GDM1 (cell line): ENCODE data around the gene SLC6A18.
"Not testable (repeated sequence)": the region's sequence is repeated elsewhere in the genome, so short reads cannot be mapped to it uniquely, and the experiment has no call there.

ENCODE experiments used
- DNase-seq: peaks from one replicate; lab custom pipeline; 2025; lab: John Stamatoyannopoulos, UW

SLC6A18 gene

GRCh38 chr5:1216211-1216917, 8.8 kb upstream of the SLC6A18 start:
- no peak for DNase-seq

GRCh38 chr5:1216918-1217295, 8.3 kb upstream of the SLC6A18 start:
- no peak for DNase-seq

GRCh38 chr5:1217596-1218206, 7.5 kb upstream of the SLC6A18 start:
- DNase-seq: no peak

GRCh38 chr5:1218351-1219080, 6.7 kb upstream of the SLC6A18 start:
- DNase-seq: no peak

- no peak for DNase-seq
These were observed 5.9 kb upstream of the SLC6A18 start for GRCh38 chr5:1219098-1219767.

GRCh38 chr5:1219768-1220100, 5.4 kb upstream of the SLC6A18 start:
- DNase-seq: no peak

GRCh38 chr5:1220351-1220750, 4.8 kb upstream of the SLC6A18 start:
- no peak for DNase-seq

GRCh38 chr5:1220831-1221230, 4.3 kb upstream of the SLC6A18 start:
- DNase-seq: no peak

GRCh38 chr5:1221721-1222120, 3.5 kb upstream of the SLC6A18 start:
- DNase-seq: no peak

GRCh38 chr5:1222147-1222546, 3.0 kb upstream of the SLC6A18 start:
- no peak for DNase-seq

GRCh38 chr5:1222621-1223277, 2.4 kb upstream of the SLC6A18 start:
- no peak for DNase-seq

- DNase-seq: no peak
These were observed 1.9 kb upstream of the SLC6A18 start for GRCh38 chr5:1223278-1223670.

- DNase-seq: no peak
These were observed 550 bp upstream of the SLC6A18 start for GRCh38 chr5:1224631-1225030.

- DNase-seq: no peak
These were observed 1.1 kb downstream of the SLC6A18 start for GRCh38 chr5:1226231-1226630.

- DNase-seq: no peak
These were observed 1.8 kb downstream of the SLC6A18 start for GRCh38 chr5:1226839-1227581.

GRCh38 chr5:1227667-1228066, 2.5 kb downstream of the SLC6A18 start:
- DNase-seq: no peak

- no peak for DNase-seq
These were observed 2.9 kb downstream of the SLC6A18 start for GRCh38 chr5:1228120-1228519.

- not testable (repeated sequence) for DNase-seq
These were observed 3.8 kb downstream of the SLC6A18 start for GRCh38 chr5:1229023-1229422.

GRCh38 chr5:1229822-1230221, 4.6 kb downstream of the SLC6A18 start:
- DNase-seq: no peak

- DNase-seq: no peak
These were observed 5.4 kb downstream of the SLC6A18 start for GRCh38 chr5:1230551-1230950.

- no peak for DNase-seq
These were observed 6.2 kb downstream of the SLC6A18 start for GRCh38 chr5:1231354-1231905.
